Measurements from ENCODE around the gene GOT1. TPM values are rescaled to one million over a fixed set of nuclear protein-coding genes. Genes with fewer than 3 reads are reported as not detected.

The GOT1 gene
- total and polyA plus RNA-seq, 2 of the 8 experiments (the other 6 are each of a cell fraction or from before 2014, with no cell fraction given), result 16.7 to 47.0 TPM

- peaks cover 0 to 6% (median 2%) of the 10 kb centered on the region in 4 experiments; a peak in 3 of 7 replicates for H3K4me1 ChIP-seq (replicated peaks in 1 of 4; ENCODE audit: control insufficient read depth in 3 of 4, insufficient read depth in 4 of 4, low read length in 3 of 4)
- no peak overlapping the region for H2BK15ac ChIP-seq (ENCODE audit: low read length)
- H3K14ac ChIP-seq (ENCODE audit: insufficient read length), result no peak overlapping the region
- no peak overlapping the region for H3K4ac ChIP-seq (replicated peaks; ENCODE audit: insufficient read length, low read depth, low read length)
- no peak overlapping the region for H2BK12ac ChIP-seq (ENCODE audit: low read depth, low read length)
- ChIA-PET CTCF (ENCODE audit: partially characterized antibody) (interaction anchor here (1.5 kb wide), 1 partner anchor 15 kb away, joined by 3 read pairs; no protein-coding TSS in a partner anchor), POLR2A (ENCODE audit: partially characterized antibody) (no interaction called here)
- H2BK120ac ChIP-seq (replicated peaks; ENCODE audit: low read depth, low read length), result no peak overlapping the region
- no peaks in the 10 kb centered on the region; the same call in none of the 2 replicates for H3K23me2 ChIP-seq (ENCODE audit: low read depth, low read length)
- no peak for FAIRE-seq
- H3K79me2 ChIP-seq (ENCODE audit: control insufficient read depth in 1 of 2, insufficient read depth in 2 of 2, low read length in 2 of 2), result no peaks in the 10 kb centered on the region
- H4K5ac ChIP-seq (ENCODE audit: insufficient read length, low read depth, low read length), result no peak overlapping the region
- H3K4me2 ChIP-seq (ENCODE audit: insufficient read depth in 1 of 2, low read depth in 2 of 2, low read length in 2 of 2), result no peak overlapping the region
- H3K79me1 ChIP-seq (ENCODE audit: low read depth, low read length), result no peaks in the 10 kb centered on the region
- 92 to 100% methylated on average over 1 to 3 of the region's 3 CpGs for WGBS, 2 experiments (ENCODE audit: extremely low coverage in 1 of 2, insufficient coverage in 1 of 2, insufficient read length in 1 of 2, insufficient replicate concordance in 2 of 2, low coverage in 1 of 2, low lambda C conversion rate in 2 of 2, missing lambda C conversion rate in 1 of 2)
- H3K4me3 ChIP-seq (ENCODE audit: extremely low read depth in 1 of 4, insufficient read depth in 2 of 4, low read depth in 3 of 4, low read length in 4 of 4), result no peak overlapping the region
- H3K56ac ChIP-seq (replicated peaks; ENCODE audit: insufficient read length, low read depth, low read length), result no peak overlapping the region
- H3K9me3 ChIP-seq (ENCODE audit: insufficient read depth in 2 of 2, low read depth in 1 of 2, low read length in 1 of 2), result no peaks in the 10 kb centered on the region
- peaks cover 0 to 1% (median 0%) of the 10 kb centered on the region in 4 experiments; a peak in 1 of 7 replicates for H3K27me3 ChIP-seq (replicated peaks in 1 of 4; ENCODE audit: control insufficient read depth in 3 of 4, extremely low read depth in 1 of 4, insufficient read depth in 3 of 4, low read length in 3 of 4)
- no peak for DNase-seq (ENCODE audit: low read depth in 1 of 2, low spot score in 2 of 2)
- no peak overlapping the region for H2BK20ac ChIP-seq (ENCODE audit: low read length)
- H3K36me3 ChIP-seq (ENCODE audit: control insufficient read depth in 2 of 4, insufficient read depth in 4 of 4, low read length in 3 of 4), result no peaks in the 10 kb centered on the region
- H2BK5ac ChIP-seq (ENCODE audit: low read depth, low read length), result no peak overlapping the region
- H4K91ac ChIP-seq (replicated peaks; ENCODE audit: insufficient read length, low read length), result no peak overlapping the region
- H3K9ac ChIP-seq (replicated peaks in 1 of 4; ENCODE audit: extremely low read depth in 1 of 4, low read depth in 3 of 4, low read length in 3 of 4), result no peak overlapping the region
- no peaks in the 10 kb centered on the region for H4K20me1 ChIP-seq (replicated peaks in 1 of 2; ENCODE audit: control insufficient read depth in 1 of 2, insufficient read depth in 2 of 2, low read length in 2 of 2)
- no peak overlapping the region for H3K27ac ChIP-seq (ENCODE audit: low read depth, low read length)
- no peak overlapping the region for H2AK5ac ChIP-seq (ENCODE audit: low read depth, low read length)
- no peak overlapping the region for H3K23ac ChIP-seq (ENCODE audit: insufficient read length)
- no peak for TF ChIP-seq SRF (IDR thresholded peaks at IDR 0.05; ENCODE audit: low read depth, low read length)
- TF ChIP-seq EGR1 (IDR thresholded peaks at IDR 0.05; ENCODE audit: borderline replicate concordance, low read depth, low read length), result no peak
- H4K8ac ChIP-seq (ENCODE audit: extremely low read depth, insufficient read depth, low read length), result no peak overlapping the region
- no peak overlapping the region for H3K18ac ChIP-seq (ENCODE audit: extremely low read depth, low read length)
- H2AFZ ChIP-seq (ENCODE audit: low read length), result no peak overlapping the region
Observed at GRCh38 chr10:99456207-99456930, 25.9 kb upstream of the GOT1 start.

All from H1 (cell line).